BE2C (cell line): ENCODE results near the gene SCAMP4.

ENCODE experiments used
- DNase-seq: peaks from one replicate; pipeline ENCODE4 v3.0.0-alpha.2; 2020
- H3K27me3 ChIP-seq: fragments of 250-450 bp; sonication (Bioruptor Pico); 2 replicates; pipeline ENCODE4 v1.5.1; 2020; ENCODE audit warnings: mild to moderate bottlenecking
- H3K36me3 ChIP-seq: fragments of 250-450 bp; sonication (Bioruptor Pico); 2 replicates; pipeline ENCODE4 v1.5.1; 2020; ENCODE audit warnings: mild to moderate bottlenecking
- H3K4me1 ChIP-seq: fragments of 250-450 bp; sonication (Bioruptor Pico); 2 replicates; pipeline ENCODE4 v1.5.1; 2020
- H3K4me3 ChIP-seq: 2 replicates; pipeline ENCODE4 v1.5.1; 2011; ENCODE audit warnings: low read depth, low read length
- H3K9me3 ChIP-seq: fragments of 250-450 bp; sonication (Bioruptor Pico); 2 replicates; pipeline ENCODE4 v1.5.1; 2020
- CTCF ChIP-seq: IDR thresholded peaks from 2 replicates; pipeline ENCODE4 v1.5.1; 2012; ENCODE audit warnings: mild to moderate bottlenecking, low read depth, low read length

SCAMP4 gene

GRCh38 chr19:1865172-1866010 lies 39.8 kb upstream of the SCAMP4 start:
- Histone ChIP-seq H3K27me3 (no peaks in the 10 kb centered on the region), H3K9me3 (no peaks in the 10 kb centered on the region; the same call in 1 of the 2 replicates), H3K36me3 (peaks cover 7% of the 10 kb centered on the region), H3K4me1 (peaks cover 7% of the 10 kb centered on the region), H3K4me3 (peak overlapping the region; percentile 74)
- no peak for TF ChIP-seq CTCF
- peak; percentile 13 for DNase-seq

DNA sequence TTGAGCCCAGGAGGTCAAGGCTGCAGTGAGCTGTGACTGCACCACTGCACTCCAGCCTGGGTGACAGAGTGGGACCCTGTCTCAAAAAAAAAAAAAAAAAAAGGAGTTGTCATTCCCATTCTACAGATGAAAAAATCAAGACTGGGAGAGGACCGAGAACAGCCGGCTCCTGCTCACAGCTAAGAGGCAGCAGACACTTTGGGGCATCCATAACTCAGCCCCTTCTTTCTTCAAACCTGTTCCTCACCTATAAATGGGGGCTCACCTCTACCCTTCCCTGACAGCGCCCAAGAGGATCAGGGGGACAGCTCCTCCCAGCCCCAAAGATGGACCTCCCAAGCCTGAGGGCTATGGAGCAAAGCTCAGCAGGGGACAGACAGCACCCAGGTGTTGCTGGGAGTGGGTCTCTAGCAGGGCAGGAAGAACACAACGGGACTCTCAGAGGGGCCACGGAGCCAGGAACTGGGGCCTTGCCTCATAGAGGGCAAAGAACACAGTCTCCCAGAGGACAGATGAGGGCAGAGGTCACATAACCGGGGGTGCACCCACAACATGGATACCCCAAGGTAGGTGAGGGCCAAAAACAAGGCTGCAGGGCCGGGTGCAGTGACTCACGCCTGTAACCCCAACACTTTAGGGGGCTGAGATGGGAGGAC lies 38.4 kb upstream of the SCAMP4 start:
- no peak for TF ChIP-seq CTCF
- no peaks in the 10 kb centered on the region; the same call in 1 of the 2 replicates for H3K9me3 ChIP-seq
- DNase-seq, result peak; percentile 7

GRCh38 chr19:1867349-1867724 lies 37.9 kb upstream of the SCAMP4 start:
- no peaks in the 10 kb centered on the region for H3K27me3 ChIP-seq
- no peaks in the 10 kb centered on the region; the same call in 1 of the 2 replicates for H3K9me3 ChIP-seq
- no peak for DNase-seq
- H3K36me3 ChIP-seq, result peaks cover 17% of the 10 kb centered on the region
- no peak for TF ChIP-seq CTCF
- peaks cover 4% of the 10 kb centered on the region for H3K4me1 ChIP-seq
- H3K4me3 ChIP-seq, result no peak overlapping the region

More for the DNA sequence above, 38.4 kb upstream of the SCAMP4 start:
- Histone ChIP-seq H3K36me3 (peaks cover 14% of the 10 kb centered on the region), H3K4me1 (peaks cover 4% of the 10 kb centered on the region), H3K4me3 (no peak overlapping the region), H3K27me3 (no peaks in the 10 kb centered on the region)

GRCh38 chr19:1868971-1869370 lies 36.2 kb upstream of the SCAMP4 start:
- Histone ChIP-seq H3K4me1 (peaks cover 8% of the 10 kb centered on the region), H3K27me3 (no peaks in the 10 kb centered on the region), H3K36me3 (peaks cover 32% of the 10 kb centered on the region), H3K9me3 (no peaks in the 10 kb centered on the region; the same call in 1 of the 2 replicates), H3K4me3 (no peak overlapping the region)
- no peak for DNase-seq
- TF ChIP-seq CTCF, result no peak

DNA sequence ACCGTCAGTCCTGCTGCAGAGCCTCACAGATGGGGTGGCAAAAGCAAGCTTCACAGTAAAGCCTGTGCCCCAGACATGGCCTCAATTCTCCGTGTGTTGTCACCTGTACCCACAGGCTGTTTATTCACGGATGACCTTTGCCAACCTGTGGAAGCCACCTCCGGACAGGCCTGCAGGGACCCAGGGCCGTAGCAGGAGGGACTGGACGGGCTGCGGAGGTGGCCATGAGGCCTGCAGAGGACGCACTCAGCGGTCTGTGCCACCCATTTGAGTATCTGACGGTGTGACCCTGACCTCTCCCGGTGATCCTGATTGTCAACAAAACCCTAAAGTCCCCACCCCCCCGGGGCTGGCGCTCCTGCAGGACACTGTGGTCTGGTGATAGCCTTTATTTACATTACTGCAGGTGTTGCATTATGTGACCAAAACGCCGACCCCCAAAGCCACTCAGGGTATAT lies 34.0 kb upstream of the SCAMP4 start:
- no peak for DNase-seq
- no peaks in the 10 kb centered on the region for H3K9me3 ChIP-seq
- TF ChIP-seq CTCF, result no peak
- H3K27me3 ChIP-seq, result no peaks in the 10 kb centered on the region
- H3K4me3 ChIP-seq, result no peak overlapping the region
- peaks cover 28% of the 10 kb centered on the region for H3K36me3 ChIP-seq
- peaks cover 4% of the 10 kb centered on the region; the same call in 1 of the 2 replicates for H3K4me1 ChIP-seq
